Smooth muscle cell of the brain vasculature (primary cell): ENCODE data around the gene ST8SIA2.
"Not testable (repeated sequence)": the region's sequence is repeated elsewhere in the genome, so short reads cannot be mapped to it uniquely, and the experiment has no call there.

ENCODE experiments used
- DNase-seq: peaks from one replicate; pipeline ENCODE4 v3.0.0-alpha.2; 2012; ENCODE audit warnings: low read depth, low spot score

ST8SIA2 gene

DNA sequence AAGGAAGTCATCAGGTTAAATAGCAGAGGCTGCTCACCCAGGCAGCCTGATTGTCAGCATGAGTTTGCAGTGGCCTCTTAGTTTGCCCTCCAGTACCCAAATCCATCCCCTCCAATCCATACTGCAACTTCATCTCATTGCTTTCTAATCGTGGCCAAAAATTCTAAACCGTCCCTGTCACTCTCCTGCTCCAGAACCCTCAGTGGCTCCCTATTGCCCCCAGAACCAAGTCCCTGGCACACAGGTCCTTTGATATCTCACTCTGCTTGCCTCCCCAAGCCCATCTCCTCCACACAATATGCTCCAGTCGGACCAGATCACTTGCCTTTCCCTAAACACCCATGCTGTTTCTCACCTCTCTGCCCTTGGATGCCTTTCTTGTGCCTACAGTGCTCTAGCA is 49.7 kb downstream of the ST8SIA2 start:
- DNase-seq, result no peak

GRCh38 chr15:92444631-92445030 is 51.0 kb downstream of the ST8SIA2 start:
- DNase-seq, result no peak

GRCh38 chr15:92448370-92448769 is 54.7 kb downstream of the ST8SIA2 start:
- no peak for DNase-seq

DNA sequence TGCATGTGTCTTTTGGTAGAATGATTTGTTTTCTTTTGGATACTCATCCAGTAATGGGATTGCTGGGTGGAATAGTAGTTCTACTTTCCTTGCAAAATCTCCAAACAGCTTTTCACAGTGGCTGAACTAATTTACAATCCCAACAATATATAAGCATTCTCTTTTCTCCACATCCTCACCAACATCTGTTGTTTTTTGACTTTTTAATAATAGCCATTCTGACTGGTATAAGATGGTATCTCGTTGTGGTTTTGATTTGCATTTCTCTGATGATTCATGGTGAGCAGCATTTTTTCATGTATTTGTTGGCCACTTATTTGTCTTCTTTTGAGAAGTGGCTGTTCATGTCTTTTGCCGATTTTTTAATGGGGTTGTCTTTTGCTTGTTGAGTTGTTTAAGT is 55.8 kb downstream of the ST8SIA2 start:
- no peak for DNase-seq

DNA sequence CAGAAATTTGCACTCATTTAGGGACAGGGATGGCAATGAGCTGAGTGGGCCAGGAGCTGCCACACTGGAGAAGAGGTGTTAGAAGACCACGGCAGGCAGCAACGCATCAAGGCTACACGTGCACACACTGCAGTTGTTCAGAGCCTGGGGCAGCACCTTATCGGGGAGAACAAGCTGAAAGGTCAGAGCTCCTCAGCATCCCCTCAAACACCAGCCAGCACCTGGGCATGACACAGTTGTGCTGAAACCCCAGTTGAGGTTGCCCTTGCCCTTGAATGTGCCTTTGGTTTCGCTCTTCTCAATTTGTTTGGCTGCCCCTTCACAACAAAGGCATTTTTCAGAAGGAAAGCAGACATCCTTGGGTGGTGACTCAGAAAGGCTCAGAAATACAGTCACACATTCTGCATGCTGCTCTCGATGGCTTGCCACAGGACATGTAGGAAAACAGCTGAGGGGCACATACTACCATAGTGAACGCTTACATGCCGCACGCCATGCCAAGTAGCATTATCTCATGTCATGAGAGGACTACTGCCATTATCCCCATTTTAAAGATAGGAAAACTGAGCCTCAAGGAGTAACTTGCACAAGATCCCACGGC is 57.6 kb downstream of the ST8SIA2 start:
- no peak for DNase-seq

- DNase-seq, result no peak
Observed at GRCh38 chr15:92452143-92452542, 58.5 kb downstream of the ST8SIA2 start.

GRCh38 chr15:92453607-92454006 is 59.9 kb downstream of the ST8SIA2 start:
- no peak for DNase-seq

DNA sequence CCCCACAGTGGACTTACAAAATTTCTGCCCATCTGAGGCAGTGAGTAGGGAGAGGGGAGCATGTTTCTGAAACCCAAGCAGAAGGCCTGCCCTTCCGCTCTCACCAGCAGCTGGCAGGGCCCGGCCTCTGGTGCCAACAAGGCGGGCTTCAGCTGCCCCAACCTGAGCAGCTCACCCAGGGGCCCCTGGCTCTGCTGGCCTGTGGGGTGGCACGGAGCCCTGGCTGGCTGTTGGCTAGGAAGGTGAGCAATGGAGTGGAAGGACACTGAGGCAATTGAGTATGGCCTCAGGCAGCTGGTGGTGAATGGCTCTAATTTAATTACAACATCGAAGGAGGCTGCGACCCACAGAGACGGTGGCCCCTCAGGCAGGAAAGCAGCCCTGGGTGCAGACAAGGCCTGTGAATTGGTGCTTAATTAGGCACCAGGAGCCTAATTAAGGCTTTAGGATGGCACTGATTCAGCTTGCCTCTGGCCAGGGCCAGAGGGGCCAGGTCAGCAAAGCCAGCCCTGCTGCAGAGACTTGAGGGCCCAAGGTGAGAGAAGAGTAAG is 60.9 kb downstream of the ST8SIA2 start:
- DNase-seq, result no peak

DNA sequence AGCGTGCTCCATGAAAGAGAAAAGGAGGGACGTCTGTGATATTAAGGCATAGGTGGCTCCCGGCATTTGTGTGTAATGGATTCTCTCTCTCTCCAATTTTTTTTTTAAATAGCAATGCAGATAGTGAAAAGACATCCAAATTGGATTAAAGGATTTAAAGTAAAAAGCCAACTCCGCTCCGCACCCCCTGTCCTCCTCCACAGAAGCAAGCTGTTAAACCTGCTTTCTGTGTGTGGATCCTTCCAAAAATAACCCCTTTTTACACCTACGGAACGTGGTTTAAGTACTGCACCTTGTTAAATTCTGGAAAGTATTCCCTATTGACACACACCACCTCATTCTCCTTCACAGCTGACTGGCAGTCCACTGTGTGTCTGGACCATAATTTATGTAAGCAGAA is 61.6 kb downstream of the ST8SIA2 start:
- DNase-seq, result no peak

DNA sequence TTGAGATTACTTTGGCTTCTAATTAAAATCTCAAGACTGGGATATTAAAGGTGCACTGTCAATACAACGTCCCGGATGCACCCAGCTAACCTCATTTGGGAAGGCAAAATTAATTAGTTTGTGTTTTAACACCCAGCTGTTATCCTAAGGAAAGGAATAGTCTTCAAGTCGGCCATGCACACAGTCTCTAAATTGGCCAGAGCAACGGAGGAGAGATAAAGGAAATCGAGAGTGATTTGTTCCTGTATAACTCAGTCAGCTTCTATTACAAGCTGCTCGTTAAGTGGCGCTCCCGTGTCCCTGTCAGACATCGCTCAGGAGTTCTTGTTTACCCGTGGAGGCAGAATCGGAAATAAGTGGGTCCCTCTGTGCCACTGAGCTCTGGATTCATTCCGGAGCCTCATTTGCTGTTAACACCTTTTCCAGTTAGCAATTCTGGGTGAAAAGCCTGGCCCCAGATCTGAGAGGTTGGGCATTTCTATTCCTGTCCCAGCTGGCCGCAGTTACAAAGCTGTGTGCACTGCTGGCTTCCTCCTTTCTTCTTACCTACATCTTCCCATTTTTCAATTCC is 63.9 kb downstream of the ST8SIA2 start:
- DNase-seq, result no peak

DNA sequence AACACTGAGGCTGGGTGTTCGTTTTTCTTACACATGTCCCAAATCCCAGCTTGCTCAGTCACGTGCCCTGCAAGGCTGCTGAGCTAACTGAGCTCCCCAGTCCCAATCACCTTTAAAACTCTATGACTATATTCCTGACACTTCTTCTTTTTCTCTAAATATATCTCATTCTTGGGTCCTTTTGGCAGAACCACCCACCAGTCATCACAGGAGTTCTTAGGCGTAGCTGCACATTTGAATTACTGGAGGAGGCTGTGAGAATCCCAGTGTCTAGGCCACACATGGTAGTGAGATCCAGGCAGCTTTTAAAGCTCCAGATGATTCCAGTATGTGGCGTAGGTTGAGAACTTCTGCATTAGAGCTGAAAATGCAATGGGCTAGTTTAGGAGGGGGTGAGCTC is 66.3 kb downstream of the ST8SIA2 start:
- no peak for DNase-seq

GRCh38 chr15:92462424-92463125 is 68.9 kb downstream of the ST8SIA2 start:
- DNase-seq, result no peak

DNA sequence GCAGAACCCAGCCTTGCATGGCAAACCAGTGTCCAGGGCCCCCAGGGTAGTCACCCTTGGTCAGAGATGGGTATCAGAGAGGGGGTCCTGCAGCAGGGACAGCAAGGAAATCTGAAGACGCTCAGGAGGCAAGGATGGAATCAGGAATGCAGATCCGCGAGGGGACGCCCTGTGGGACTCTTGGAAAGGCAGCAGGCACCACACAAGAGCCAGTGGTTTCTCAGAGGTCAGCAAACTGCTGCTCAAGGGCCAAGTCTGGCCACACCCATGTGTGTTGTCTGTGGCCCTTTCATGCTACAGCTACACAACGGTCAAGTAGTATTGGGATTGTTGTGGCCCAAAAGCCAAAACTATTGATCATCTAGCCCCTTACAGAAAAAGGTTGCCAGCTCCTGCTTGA is 69.7 kb downstream of the ST8SIA2 start:
- DNase-seq, result no peak

- no peak for DNase-seq
Observed at GRCh38 chr15:92463826-92464225, 70.1 kb downstream of the ST8SIA2 start.

GRCh38 chr15:92466834-92467233 is 73.2 kb downstream of the ST8SIA2 start:
- DNase-seq, result no peak

DNA sequence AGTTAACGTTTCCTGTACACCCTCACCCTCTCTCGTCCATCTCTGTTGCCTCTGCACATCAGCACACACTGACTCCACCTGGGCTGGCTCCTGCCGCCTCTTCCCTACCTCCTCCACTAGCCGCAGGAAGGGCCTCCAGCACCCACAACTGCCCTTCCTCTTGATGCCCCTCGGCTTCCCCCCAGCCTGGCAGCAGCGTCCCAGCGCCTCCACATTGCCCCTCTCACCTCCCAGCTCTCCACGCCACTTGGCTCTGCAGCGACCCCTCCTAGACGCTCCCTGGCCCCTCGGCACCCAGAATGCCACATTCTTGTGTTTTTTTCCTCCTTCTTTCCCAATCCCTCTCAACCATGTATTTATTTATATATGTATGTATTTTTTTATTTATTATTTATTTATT is 73.6 kb downstream of the ST8SIA2 start:
- DNase-seq, result no peak

- DNase-seq, result no peak
Observed at GRCh38 chr15:92468991-92469390, 75.3 kb downstream of the ST8SIA2 start.

- no peak for DNase-seq
Observed at GRCh38 chr15:92471288-92471687, 77.6 kb downstream of the ST8SIA2 start.

- no peak for DNase-seq
Observed at GRCh38 chr15:92473756-92474155, 80.1 kb downstream of the ST8SIA2 start.

DNA sequence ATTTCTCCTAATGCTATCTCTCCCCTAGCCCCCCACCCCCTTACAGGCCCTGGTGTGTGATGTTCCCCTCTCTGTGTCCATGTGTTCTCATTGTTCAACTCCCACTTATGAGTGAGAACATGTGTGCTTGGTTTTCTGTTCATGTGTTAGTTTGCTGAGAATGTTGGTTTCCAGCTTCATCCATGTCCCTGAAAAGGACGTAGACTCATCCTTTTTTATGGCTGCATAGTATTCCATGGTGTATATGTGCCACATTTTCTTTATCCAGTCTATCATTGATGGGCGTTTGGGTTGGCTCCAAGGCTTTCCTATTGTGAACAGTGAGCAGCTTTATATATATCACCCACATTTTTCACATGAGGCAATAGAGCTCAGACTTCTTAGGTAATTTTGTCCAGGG is 86.0 kb downstream of the ST8SIA2 start:
- not testable (repeated sequence) for DNase-seq

GRCh38 chr15:92480361-92480760 is 86.7 kb downstream of the ST8SIA2 start:
- no peak for DNase-seq

- no peak for DNase-seq
Observed at GRCh38 chr15:92485441-92485840, 91.8 kb downstream of the ST8SIA2 start.

- no peak for DNase-seq
Observed at GRCh38 chr15:92492551-92493115, 99.0 kb downstream of the ST8SIA2 start.
